Measurements from ENCODE around the gene RASGRP3.

DNA sequence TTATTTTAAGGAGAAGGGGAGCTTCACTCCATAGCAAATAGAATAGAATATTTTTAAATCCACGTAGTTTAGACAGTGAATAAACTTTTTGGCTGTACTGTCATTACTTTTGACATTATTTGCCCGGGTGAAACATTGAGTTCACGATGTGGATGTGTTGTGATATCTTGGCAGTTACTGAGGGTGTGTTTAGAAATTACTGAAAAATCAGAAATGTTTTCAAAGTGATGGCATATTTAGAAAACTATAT, 123.4 kb downstream of the RASGRP3 start:
- TF ChIP-seq CTCF (conservative IDR thresholded peaks at IDR 0.05; ENCODE audit: low read depth, low read length) (no peak), EZH2 (IDR thresholded peaks at IDR 0.05; ENCODE audit: borderline replicate concordance, low read depth, low read length, poor library complexity, severe bottlenecking) (no peak)
